CD4-positive, CD25-positive, alpha-beta regulatory T cell (primary cell): ENCODE measurements around the gene OR13C5. TPM values are rescaled to one million over a fixed set of nuclear protein-coding genes. Genes with fewer than 3 reads are reported as not detected.
"Not testable (repeated sequence)": the region's sequence is repeated elsewhere in the genome, so short reads cannot be mapped to it uniquely, and the experiment has no call there.

Experiments used
- ATAC-seq, 2 donors: fragments of 150-1000 bp; cut with Tn5 transposase; one replicate each; pipeline ENCODE4 v1.10.0; 2021; ENCODE audit warnings: low read depth in 2 of 2, moderate number of reproducible peaks in 2 of 2, moderate library complexity in 1 of 2
- DNase-seq, 3 donors: peaks; one replicate each; pipeline versions ENCODE4 v3.0.0 to v3.0.0-alpha.2; 2012 to 2022; ENCODE audit warnings: mixed read lengths in 1 of 3
- H3K27ac ChIP-seq: one replicate; pipeline ENCODE4 v1.7.0; 2013; ENCODE audit warnings: mild to moderate bottlenecking, low read length; ENCODE audit not compliant: insufficient read depth, poor library complexity, severe bottlenecking
- H3K27me3 ChIP-seq: one replicate; pipeline ENCODE4 v1.7.0; 2013; ENCODE audit warnings: low read length; ENCODE audit not compliant: control insufficient read depth, insufficient read depth
- H3K36me3 ChIP-seq: one replicate; pipeline ENCODE4 v1.7.0; 2013; ENCODE audit warnings: mild to moderate bottlenecking, low read length, moderate library complexity; ENCODE audit not compliant: control insufficient read depth, insufficient read depth
- H3K4me1 ChIP-seq: 2 replicates; pipeline ENCODE4 v1.7.0; 2013; ENCODE audit warnings: mild to moderate bottlenecking, low read length; ENCODE audit not compliant: insufficient read depth, control insufficient read depth, poor library complexity, severe bottlenecking
- H3K4me3 ChIP-seq: one replicate; pipeline ENCODE4 v1.7.0; 2013; ENCODE audit warnings: low read depth, mild to moderate bottlenecking, low read length, moderate library complexity
- H3K9me3 ChIP-seq, 2 experiments: 1 replicate in 1 of 2; 2 replicates in 1 of 2; pipeline ENCODE4 v1.7.0; 2013; ENCODE audit warnings: low read length in 2 of 2, mild to moderate bottlenecking in 1 of 2, moderate library complexity in 1 of 2; ENCODE audit not compliant: control insufficient read depth in 2 of 2
- H3K27ac Mint-ChIP-seq, 3 donors: one replicate each; pipeline ENCODE4 v1.8.0; 2020 to 2022; ENCODE audit warnings: mild to moderate bottlenecking in 3 of 3, mixed read lengths in 3 of 3, moderate library complexity in 2 of 3
- H3K27me3 Mint-ChIP-seq: one replicate; pipeline ENCODE4 v1.8.0; 2022; ENCODE audit warnings: mild to moderate bottlenecking, mixed read lengths
- H3K36me3 Mint-ChIP-seq: one replicate; pipeline ENCODE4 v1.8.0; 2020; ENCODE audit warnings: mixed read lengths
- H3K4me1 Mint-ChIP-seq, 4 donors: one replicate each; pipeline ENCODE4 v1.8.0; 2020 to 2022; ENCODE audit warnings: mixed read lengths in 4 of 4, mild to moderate bottlenecking in 1 of 4
- H3K4me3 Mint-ChIP-seq, 4 donors: one replicate each; pipeline ENCODE4 v1.8.0; 2020 to 2022; ENCODE audit warnings: mild to moderate bottlenecking in 4 of 4, mixed read lengths in 4 of 4, moderate library complexity in 3 of 4
- H3K9me3 Mint-ChIP-seq, 7 donors: one replicate each; pipeline ENCODE4 v1.8.0; 2020 to 2022; ENCODE audit warnings: mixed read lengths in 7 of 7, mild to moderate bottlenecking in 3 of 7, moderate library complexity in 2 of 7
- polyA plus RNA-seq, 4 donors: library from polyadenylated mRNA; unstranded; fragments of 300-500 nt; fragmentation: Illumina TruSeq; gene quantifications; one replicate each; pipeline ENCODE4 v1.2.3, GENCODE V29; 2021
- total RNA-seq: library from RNA; stranded (reverse); gene quantifications from one replicate; pipeline ENCODE4 v1.2.3, GENCODE V29; 2022

Gene OR13C5
- total and polyA plus RNA-seq, 5 donors from 2014 or later, result not detected

DNA sequence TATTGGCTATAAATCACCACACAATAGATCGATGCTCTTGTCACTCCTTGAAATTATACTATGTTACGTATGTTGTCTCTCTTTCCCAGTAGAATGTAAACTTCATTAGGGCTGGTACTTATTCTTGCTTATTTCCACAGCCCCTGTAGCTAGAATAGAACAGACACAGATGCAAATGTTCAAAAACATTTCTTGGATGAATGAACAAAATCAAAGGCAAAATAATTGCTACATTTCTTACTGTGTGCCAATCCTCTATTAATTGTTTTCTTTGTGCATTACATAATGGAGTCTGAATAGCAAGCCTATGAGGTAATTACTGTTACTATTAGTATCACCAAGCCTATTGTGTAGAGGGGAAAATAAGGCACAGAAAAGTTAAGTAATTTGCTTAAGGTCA lies 6.9 kb upstream of the OR13C5 start:
- H3K9me3 Mint-ChIP-seq, result peaks cover 0 to 2% (median 0%) of the 10 kb centered on the region in 7 donors
- no peaks in the 10 kb centered on the region for H3K36me3 ChIP-seq
- H3K4me3 Mint-ChIP-seq, result no peak overlapping the region
- DNase-seq (no peak), ATAC-seq (no peak)
- H3K27ac ChIP-seq, result no peak overlapping the region
- H3K9me3 ChIP-seq, result no peaks in the 10 kb centered on the region
- no peaks in the 10 kb centered on the region for H3K27me3 ChIP-seq
- no peak overlapping the region for H3K4me3 ChIP-seq
- no peaks in the 10 kb centered on the region for H3K4me1 ChIP-seq
- H3K36me3 Mint-ChIP-seq, result no peaks in the 10 kb centered on the region
- H3K4me1 Mint-ChIP-seq, result no peaks in the 10 kb centered on the region
- H3K27me3 Mint-ChIP-seq, result peaks cover 4% of the 10 kb centered on the region
- H3K27ac Mint-ChIP-seq, result no peak overlapping the region

DNA sequence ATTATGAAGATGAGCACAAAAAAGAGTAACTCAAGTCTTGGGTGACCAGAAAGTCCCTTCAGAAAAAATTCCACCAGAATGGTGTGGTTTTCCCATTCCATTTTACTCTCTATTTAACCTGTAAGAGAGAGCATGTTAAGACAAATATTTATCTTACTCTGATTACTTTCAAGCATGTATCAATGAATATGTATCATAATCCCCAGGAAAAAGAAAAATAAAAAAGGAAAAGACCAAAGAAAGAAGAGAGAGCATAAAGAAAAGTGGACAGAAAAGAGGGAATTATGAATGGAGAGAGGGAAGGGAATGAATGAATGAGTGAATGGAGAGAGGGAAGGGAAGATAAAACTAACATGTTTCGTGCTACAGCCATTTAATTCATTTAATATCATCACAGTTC lies 6.3 kb upstream of the OR13C5 start, which contains the start of gene OR13C2:
OR13C2 (minus strand) TSS at position 101 of the 400 bp plus-strand sequence; CDS start at position 101, 0 bp downstream.
- not testable (repeated sequence) for H3K27ac Mint-ChIP-seq, H3K36me3 Mint-ChIP-seq, H3K4me3 Mint-ChIP-seq, H3K9me3 ChIP-seq, DNase-seq, H3K27me3 Mint-ChIP-seq, H3K9me3 Mint-ChIP-seq, ATAC-seq, H3K27me3 ChIP-seq, H3K4me3 ChIP-seq, H3K27ac ChIP-seq, H3K4me1 ChIP-seq, H3K36me3 ChIP-seq, H3K4me1 Mint-ChIP-seq

DNA sequence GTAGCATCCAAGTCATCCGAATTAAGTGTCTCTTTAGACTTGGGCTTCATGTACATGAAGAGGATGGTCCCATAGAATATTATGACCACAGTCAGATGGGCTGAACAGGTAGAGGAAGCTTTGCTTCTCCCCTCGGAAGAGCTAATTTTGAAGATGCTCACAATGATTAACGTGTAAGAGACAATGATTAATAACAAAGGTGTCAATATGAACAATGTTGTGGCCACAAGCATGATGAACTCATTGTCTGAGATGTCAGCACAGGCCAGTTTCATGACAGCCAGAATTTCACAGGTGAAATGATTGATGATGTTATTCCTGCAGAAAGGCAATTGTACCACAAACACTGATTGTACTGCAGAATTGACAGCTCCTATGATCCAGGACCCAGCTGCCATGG lies 5.6 kb upstream of the OR13C5 start:
- H3K27ac ChIP-seq, result no peak overlapping the region
- no peaks in the 10 kb centered on the region for H3K9me3 ChIP-seq
- Mint-ChIP-seq H3K27ac (no peak overlapping the region), H3K4me1 (no peaks in the 10 kb centered on the region), H3K9me3 (peaks cover 0 to 2% (median 0%) of the 10 kb centered on the region in 7 donors), H3K27me3 (peaks cover 4% of the 10 kb centered on the region), H3K36me3 (no peaks in the 10 kb centered on the region), H3K4me3 (no peak overlapping the region)
- H3K4me1 ChIP-seq, result no peaks in the 10 kb centered on the region
- DNase-seq (no peak), ATAC-seq (no peak)
- no peaks in the 10 kb centered on the region for H3K36me3 ChIP-seq
- no peak overlapping the region for H3K4me3 ChIP-seq
- H3K27me3 ChIP-seq, result no peaks in the 10 kb centered on the region

DNA sequence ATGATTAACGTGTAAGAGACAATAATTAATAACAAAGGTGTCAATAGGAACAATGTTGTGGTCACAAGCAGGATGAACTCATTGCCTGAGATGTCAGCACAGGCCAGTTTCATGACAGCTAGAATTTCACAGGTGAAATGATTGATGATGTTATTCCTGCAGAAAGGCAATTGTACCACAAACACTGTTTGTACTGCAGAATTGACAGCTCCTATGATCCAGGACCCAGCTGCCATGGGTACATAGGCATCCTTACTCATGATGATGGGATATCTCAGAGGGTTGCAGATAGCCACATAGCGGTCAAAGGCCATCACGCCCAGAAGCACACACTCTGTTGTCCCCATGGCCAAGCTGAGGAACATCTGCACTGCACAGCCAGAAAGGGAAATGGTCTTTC lies 464 bp downstream of the OR13C5 start:
- H3K27me3 ChIP-seq, H3K9me3 Mint-ChIP-seq, H3K9me3 ChIP-seq, H3K36me3 Mint-ChIP-seq, H3K4me1 Mint-ChIP-seq, H3K27ac ChIP-seq, H3K36me3 ChIP-seq, H3K27me3 Mint-ChIP-seq, ATAC-seq, H3K27ac Mint-ChIP-seq, H3K4me1 ChIP-seq, DNase-seq, H3K4me3 Mint-ChIP-seq, H3K4me3 ChIP-seq: not testable (repeated sequence)

DNA sequence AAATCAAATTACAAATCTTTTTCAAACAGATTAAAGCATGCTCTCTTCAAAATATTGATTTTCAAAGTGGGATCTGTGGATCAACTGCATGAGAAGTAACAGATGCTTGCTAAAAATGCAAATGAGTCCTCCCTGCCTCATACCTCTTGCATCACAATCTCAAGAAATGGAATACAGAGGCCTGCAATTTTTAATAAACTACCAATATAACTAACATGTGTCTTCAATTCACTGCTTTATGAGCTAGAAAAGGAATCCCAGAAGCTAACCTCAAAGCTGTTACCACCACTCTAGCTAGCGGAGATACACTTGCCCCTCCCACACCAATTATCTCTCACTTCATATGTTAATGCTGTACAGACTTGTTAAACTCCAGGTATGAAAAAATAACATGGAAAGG lies 9.6 kb downstream of the OR13C5 start:
- Mint-ChIP-seq H3K27me3 (no peaks in the 10 kb centered on the region), H3K4me3 (no peak overlapping the region), H3K27ac (no peak overlapping the region), H3K9me3 (peaks cover 0 to 7% (median 0%) of the 10 kb centered on the region in 7 donors), H3K4me1 (no peaks in the 10 kb centered on the region), H3K36me3 (no peaks in the 10 kb centered on the region)
- H3K27me3 ChIP-seq, result no peaks in the 10 kb centered on the region
- H3K9me3 ChIP-seq, result no peaks in the 10 kb centered on the region
- H3K36me3 ChIP-seq, result no peaks in the 10 kb centered on the region
- no peak overlapping the region for H3K4me3 ChIP-seq
- no peak overlapping the region for H3K27ac ChIP-seq
- no peak for DNase-seq
- no peak for ATAC-seq
- no peaks in the 10 kb centered on the region for H3K4me1 ChIP-seq

DNA sequence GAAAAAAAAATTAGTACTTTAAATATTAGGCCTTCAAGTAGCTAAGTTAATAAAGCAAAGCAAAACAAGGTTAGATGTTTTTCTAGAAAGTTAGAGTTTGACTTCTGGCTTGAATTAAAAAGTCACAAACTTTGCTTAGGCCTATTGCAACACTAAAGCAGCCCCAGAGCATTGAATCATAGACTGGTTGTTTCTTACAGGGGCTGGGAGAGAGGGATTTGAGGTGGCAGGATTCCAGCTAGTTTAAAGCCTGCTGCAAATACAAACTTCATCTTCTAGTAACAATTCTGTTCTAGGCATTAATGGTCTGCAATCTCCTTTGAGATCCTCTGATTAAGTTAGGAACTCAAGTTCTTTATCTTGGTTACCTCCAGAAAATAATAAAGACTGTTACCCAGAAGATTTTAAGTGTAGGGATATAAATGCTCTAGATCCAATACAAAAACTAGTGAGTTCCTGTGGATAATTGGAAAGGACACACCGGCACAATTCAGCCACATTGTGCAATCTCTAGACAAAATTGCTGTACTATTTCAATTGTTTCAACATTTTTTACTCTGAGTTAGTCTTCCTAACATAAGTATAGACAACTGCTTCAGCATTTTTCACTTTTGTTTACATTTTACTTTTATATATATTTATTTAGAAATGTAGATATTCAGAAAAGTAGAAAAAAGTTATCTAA lies 12.6 kb downstream of the OR13C5 start:
- DNase-seq, result no peak
- Histone ChIP-seq H3K4me1 (no peaks in the 10 kb centered on the region), H3K27ac (no peak overlapping the region), H3K4me3 (no peak overlapping the region), H3K27me3 (no peaks in the 10 kb centered on the region), H3K36me3 (no peaks in the 10 kb centered on the region), H3K9me3 (no peaks in the 10 kb centered on the region)
- Mint-ChIP-seq H3K9me3 (no peaks in the 10 kb centered on the region), H3K27ac (no peak overlapping the region), H3K4me3 (no peak overlapping the region), H3K36me3 (no peaks in the 10 kb centered on the region), H3K27me3 (peaks cover 4% of the 10 kb centered on the region), H3K4me1 (no peaks in the 10 kb centered on the region)
- no peak for ATAC-seq

DNA sequence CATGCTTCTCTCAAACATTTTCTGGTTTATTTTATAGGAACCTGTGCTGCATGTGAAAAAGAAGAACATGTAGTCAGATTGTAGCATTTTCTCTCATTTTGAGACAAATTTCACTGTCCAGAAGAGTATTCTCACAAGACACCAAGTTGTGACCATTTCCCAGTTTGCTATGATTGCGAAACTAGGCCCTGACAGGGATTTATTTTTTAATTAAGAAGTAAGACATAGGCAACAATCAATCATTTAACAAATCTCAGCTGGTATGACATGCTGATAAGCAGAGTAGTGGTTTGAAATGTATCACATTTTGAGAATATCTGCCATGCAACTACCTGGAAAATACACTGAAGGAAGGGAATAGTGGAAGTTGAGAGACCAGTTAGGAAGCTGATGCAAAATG lies 18.7 kb downstream of the OR13C5 start:
- H3K9me3 ChIP-seq, result no peaks in the 10 kb centered on the region
- H3K4me3 ChIP-seq, result no peak overlapping the region
- H3K27ac Mint-ChIP-seq, result no peak overlapping the region
- H3K36me3 Mint-ChIP-seq, result no peaks in the 10 kb centered on the region
- no peaks in the 10 kb centered on the region for H3K36me3 ChIP-seq
- H3K27me3 Mint-ChIP-seq, result peaks cover 8% of the 10 kb centered on the region
- no peaks in the 10 kb centered on the region for H3K4me1 Mint-ChIP-seq
- DNase-seq (no peak), ATAC-seq (no peak)
- no peaks in the 10 kb centered on the region for H3K27me3 ChIP-seq
- no peaks in the 10 kb centered on the region for H3K9me3 Mint-ChIP-seq
- H3K27ac ChIP-seq, result no peak overlapping the region
- no peak overlapping the region for H3K4me3 Mint-ChIP-seq
- H3K4me1 ChIP-seq, result no peaks in the 10 kb centered on the region

DNA sequence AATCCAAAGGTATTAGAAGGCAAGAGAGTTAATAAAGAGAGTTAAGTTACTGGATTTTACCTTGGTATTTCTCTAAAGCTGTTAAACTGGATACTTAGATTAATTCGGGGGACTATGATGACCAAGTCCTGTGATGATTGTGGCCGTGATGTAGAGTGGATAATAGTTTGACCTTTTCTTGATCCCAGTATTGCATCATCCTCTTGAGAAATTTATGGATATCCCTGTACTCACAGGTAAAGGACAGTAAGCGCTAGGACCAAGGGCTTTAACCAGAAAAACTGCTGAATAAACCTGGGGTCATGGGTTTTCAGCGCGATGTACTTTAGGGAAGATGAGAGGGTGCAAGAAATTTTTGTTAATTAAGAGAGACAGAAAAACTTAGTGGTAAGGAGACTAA lies 21.9 kb downstream of the OR13C5 start:
- no peaks in the 10 kb centered on the region for H3K9me3 ChIP-seq
- ATAC-seq, result no peak
- H3K36me3 Mint-ChIP-seq, result no peaks in the 10 kb centered on the region
- H3K27me3 ChIP-seq, result no peaks in the 10 kb centered on the region
- peaks cover 0 to 12% (median 2%) of the 10 kb centered on the region in 7 donors for H3K9me3 Mint-ChIP-seq
- no peaks in the 10 kb centered on the region for H3K4me1 Mint-ChIP-seq
- H3K4me3 Mint-ChIP-seq, result no peak overlapping the region
- H3K27ac ChIP-seq, result no peak overlapping the region
- no peaks in the 10 kb centered on the region for H3K4me1 ChIP-seq
- DNase-seq, result no peak
- peaks cover 4% of the 10 kb centered on the region for H3K27me3 Mint-ChIP-seq
- no peaks in the 10 kb centered on the region for H3K36me3 ChIP-seq
- H3K27ac Mint-ChIP-seq, result no peak overlapping the region
- no peak overlapping the region for H3K4me3 ChIP-seq
